NCI-H187 (cell line): ENCODE measurements around the gene SLC30A4.
"Not testable (repeated sequence)": the region's sequence is repeated elsewhere in the genome, so short reads cannot be mapped to it uniquely, and the experiment has no call there.

ENCODE experiments used
- DNase-seq, 2 experiments: peaks; one replicate each; lab custom pipeline; 2025; lab: John Stamatoyannopoulos, UW

The SLC30A4 gene, protein sequence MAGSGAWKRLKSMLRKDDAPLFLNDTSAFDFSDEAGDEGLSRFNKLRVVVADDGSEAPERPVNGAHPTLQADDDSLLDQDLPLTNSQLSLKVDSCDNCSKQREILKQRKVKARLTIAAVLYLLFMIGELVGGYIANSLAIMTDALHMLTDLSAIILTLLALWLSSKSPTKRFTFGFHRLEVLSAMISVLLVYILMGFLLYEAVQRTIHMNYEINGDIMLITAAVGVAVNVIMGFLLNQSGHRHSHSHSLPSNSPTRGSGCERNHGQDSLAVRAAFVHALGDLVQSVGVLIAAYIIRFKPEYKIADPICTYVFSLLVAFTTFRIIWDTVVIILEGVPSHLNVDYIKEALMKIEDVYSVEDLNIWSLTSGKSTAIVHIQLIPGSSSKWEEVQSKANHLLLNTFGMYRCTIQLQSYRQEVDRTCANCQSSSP

DNA sequence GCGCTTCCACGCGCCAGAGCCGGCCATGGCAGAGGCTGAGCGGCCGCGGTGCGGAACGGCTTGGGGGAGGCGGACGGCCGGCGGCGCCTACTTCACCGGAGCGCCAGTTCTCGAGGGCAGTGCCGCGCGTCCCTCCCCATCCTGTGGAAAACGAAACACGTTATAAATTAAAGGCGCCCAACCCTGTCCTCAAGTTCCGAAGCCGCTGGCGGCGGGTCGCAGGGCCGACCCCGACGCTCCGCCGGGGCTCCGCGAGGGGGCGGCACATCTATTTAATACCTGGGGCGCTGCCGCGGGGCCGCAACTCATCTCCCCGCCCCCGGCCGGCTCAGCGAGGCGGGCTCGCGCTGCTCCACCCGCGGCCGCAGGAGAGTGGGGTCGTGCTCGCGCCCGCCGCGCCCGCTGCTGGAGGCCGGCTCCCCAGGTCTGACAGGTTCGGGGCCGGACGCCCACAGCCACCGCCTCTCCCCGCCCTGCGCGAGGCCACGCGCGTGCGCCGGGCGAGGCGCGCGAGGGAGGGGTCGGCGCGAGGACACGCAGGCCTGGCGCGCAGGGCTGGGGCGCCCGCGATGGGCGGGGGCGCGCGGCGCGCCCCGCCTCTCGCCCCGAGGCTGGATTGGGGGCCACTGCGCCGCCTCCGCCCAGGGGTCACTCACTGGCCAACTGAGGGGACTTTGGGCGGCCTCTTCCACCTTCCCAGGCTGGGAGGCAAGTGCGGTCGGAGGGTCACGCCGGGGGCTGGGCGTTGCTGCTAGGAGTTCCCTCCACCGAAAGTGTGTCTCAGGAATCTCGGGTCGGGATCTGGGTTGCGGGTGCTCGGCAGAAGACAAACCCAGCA, at the start of gene SLC30A4:
Gene SLC30A4, minus strand, starts transcription at position 428 of the 838 bp plus-strand sequence. Its CDS starts 401 bp downstream, at position 27.
- no peak for DNase-seq

DNA sequence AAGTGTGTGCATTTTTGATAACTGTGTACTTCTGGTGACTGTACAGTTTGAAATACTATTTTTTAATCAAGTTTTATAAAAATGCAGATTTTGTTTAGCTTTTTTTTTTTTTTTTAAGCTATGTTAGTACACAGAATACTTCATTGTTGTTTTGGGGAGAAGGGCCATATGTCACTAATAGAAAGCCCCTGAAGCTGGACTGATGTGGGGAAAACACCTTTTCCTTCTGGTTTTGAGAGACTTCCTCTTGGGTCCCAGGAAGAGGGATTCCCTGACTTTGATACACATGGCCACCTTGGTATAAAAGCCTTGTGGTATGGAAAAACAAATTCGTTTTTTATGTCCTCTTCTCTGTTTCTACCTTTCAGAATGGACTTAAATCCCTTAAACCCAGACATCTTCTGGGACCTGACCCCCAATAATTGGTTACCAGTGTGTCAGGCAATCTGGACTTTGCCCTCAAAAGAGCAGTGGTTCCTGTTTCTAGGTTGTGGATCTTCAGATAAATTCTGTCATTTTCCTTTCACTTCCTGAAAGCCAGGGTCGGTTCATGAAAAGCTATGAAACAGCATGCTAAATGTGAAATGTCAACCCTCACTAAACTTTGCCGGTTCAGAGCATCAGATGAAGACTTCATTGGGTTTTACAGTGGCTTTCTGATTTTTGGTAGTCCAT, 33.5 kb upstream of the SLC30A4 start:
- no peak for DNase-seq

DNA sequence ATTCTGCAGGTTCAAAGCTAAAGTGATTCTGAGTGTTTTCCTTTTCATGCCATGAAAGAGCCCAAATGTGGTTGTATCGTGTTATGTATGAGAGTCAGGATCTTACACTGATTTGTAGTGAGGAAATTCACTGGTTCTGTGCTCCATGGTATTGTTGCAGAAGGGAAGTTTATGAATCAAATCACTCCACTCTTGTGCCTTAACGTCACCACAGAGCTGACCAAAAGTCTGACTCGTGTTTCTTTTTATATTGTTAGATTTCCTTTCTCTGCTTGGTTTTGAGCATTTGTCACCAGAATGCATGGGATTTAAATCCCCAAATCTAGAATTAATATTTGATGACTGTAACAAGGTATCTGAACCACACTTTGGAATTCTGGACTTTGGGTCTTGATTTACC, 29.1 kb upstream of the SLC30A4 start:
- no peak for DNase-seq

DNA sequence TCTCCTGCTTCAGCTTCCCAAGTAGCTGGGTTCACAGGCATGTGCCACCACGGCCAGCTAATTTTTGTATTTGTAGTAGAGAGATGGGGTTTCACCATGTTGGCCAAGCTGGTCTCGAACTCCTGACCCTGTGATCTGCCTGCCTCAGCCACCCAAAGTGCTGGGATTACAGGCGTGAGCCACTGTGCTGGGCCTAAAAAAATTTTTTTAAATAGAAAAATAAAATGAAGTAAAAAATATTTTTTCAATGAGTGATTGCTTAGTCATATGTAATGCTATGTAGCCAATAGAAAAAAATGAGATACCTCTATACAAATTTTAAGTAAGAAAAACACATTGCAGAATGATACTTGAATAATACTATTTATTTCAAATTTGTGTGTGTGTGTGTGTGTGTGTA, 27.9 kb upstream of the SLC30A4 start:
- DNase-seq, result no peak

DNA sequence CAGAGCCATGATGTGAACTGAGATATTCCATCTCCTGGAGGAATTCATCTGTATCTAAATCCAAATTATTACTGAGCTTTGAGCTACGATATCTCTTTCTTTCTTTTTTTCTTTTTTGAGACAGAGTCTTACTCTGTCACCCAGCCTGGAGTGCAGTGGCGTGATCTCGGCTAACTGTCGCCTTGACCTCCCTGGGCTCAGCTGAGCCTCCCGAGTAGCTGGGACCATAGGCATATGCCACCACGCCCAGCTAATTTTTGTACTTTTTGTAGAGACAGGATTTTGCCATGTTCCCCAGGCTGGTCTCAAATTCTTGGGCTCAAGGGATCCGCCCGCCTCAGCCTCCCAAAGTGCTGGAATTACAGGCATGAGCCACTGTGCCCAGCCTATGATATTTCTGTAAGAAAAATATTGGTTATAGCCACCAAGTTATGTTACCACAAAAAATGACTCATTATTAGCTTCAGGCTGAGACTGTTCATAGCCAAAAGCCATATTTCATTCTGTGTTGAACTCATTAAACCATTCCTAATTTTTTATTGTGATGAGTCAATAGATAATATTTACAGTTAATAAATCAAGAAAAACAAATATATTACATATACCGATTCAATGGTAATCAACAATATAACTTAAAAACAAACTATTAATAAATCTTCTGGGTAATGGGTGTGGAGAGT, 27.1 kb upstream of the SLC30A4 start:
- DNase-seq, result no peak

DNA sequence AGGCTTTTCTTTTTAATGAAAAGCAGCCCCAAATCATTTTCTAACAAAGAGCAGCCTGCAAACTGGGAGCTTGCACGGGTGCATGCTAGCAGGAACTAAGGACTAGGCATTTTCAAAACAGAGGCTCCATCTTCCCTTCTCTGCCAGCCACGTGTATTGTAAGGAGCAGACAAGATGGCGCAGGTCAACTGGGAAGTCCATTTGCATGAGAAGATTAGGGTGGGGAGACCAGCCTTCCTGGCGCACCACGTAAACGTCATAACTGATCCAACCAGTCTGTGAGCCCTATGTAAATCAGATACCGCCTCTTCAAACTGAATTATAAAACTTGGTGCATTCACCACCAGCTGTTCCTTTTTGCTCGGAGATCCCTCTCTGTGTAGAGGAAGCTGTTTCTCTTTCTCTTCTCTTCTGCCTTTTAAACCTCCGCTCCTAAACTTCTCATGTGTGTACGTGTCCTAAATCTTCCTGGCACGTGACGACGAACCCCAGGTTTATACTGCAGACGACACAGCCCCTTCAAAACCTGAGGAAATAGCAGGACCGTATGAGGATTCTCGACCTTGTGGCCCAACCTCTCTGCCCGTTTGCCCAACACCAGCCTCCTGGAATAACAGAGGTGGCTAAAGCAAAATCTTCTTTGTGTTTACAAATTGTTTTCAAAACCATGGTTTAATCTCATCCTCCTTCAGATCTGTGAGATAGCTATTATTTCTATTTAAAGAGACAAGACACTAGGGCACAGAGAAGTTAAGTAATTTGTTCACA, 26.4 kb upstream of the SLC30A4 start:
- no peak for DNase-seq

DNA sequence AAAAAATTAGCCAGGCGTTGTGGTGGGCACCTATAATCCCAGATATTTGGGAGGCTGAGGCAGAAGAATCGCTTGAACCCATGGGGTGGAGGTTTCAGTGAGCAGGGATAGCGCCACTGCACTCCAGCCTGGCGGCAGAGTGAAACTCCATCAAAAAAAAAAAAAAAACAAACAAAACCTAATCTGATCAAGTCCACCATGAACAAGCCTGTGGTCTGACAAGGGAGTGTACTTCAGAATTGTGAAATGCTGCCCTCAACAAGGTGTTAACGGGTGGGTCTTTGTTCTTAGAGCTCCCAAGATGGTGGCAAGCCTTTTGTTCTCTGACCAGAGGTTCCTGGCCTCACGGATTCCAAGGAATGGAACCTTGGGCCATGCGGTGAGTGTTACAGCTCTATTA, 24.2 kb upstream of the SLC30A4 start:
- no peak for DNase-seq

DNA sequence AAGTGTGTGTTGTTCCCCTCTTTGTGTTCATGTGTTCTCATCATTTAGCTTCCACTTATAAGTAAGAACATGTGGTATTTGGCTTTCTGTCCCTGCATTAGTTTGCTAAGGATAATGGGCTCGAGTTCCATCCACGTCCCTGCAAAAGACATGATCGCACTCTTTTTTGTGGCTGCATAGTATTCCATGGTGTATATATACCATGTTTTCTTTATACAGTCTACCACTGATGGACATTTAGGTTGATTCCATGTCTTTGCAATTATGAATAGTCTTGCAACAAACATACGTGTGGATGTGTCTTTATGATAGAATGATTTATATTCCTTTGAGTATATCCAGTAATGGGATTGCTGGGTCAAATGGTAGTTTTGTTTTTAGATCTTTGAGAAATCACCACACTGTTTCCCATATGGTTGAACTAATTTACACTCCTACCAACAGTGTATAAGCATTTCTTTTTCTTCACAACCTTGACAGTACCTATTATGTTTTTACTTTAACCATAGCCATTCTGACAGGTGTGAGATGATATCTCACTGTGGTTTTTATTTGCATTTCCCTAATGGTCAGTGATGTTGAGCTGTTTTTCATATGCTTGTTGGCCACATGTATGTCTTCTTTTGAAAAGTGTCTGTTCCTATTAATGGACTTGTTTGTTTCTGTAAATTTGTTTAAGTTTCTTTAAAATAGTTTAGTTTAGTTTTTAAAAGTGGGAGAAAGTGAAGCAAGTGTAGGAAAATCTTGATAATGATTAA, 21.9 kb upstream of the SLC30A4 start:
- no peak for DNase-seq

DNA sequence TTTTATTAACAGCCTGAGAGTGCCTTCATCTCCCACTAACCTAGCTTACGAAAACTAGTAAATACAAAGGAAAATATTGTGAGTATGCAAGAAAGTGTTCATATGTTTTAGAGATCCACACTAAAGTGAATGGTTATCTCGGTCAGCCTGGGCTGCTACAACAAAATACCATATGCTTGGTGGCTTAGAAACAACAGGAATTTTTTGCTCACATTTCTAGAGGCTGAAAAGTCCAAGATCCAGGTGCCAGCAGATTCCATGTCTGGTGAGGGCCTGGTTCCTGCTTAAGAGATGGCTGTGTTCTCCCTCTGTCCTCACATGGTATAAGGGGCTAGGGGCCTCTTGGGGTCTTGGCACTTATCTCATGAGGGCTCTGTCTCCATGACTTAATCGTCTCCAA, 20.5 kb upstream of the SLC30A4 start:
- DNase-seq, result no peak

DNA sequence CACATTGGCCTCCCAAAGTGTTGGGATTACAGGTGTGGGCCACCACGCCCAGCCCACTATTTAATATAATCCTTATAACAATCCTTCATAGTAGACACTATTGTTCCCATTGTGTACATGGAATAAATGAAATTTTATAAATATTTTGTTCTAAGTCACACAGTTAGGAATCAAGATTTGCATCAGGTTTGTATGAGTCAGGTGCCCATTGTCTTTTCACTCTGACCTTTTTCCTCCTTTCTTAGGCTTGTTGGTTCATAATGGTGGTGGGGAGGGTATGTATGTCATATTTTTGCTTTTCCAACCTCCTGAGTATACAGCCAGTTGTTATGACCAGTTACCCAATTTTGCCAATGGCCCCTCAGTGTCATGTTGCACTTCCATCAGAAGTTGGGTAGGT, 18.0 kb upstream of the SLC30A4 start:
- DNase-seq, result no peak

DNA sequence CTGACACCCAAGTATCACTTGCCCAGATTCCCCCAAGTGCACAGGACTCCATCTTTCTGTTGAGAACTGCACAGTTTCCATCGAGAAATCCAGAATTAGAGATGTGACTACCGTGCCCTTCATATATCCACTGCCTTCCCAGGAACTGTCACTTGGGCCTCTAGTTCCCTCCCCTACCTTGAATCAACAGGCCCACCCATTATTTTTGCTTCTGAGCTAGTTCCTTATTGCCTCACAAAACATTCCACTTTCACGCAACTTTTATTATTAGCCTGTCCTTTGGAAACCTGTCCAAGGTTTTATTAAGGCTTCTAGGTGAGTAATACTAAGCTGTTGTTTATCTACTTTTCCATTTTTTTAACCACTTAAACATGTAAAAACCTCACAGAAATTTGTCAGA, 17.1 kb upstream of the SLC30A4 start:
- DNase-seq, result no peak

DNA sequence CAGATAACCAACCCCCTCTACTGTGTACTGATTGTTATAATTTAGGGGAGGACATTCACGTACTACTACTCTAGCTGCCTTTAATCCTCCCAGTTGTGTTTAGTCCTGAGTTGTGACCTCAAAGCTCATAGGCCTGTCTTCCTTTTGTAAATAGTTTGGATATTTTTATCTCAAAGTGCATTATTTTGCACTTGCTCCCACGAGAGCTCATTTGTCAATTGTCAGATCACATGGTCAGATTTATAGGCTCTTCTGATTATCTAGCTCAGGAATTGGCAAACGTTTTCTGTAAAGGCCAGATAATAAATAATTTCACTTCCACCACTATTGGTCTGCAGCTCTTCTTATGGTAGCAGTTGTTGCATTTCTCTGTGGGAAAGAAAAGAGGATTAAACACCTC, 14.4 kb upstream of the SLC30A4 start:
- no peak for DNase-seq

DNA sequence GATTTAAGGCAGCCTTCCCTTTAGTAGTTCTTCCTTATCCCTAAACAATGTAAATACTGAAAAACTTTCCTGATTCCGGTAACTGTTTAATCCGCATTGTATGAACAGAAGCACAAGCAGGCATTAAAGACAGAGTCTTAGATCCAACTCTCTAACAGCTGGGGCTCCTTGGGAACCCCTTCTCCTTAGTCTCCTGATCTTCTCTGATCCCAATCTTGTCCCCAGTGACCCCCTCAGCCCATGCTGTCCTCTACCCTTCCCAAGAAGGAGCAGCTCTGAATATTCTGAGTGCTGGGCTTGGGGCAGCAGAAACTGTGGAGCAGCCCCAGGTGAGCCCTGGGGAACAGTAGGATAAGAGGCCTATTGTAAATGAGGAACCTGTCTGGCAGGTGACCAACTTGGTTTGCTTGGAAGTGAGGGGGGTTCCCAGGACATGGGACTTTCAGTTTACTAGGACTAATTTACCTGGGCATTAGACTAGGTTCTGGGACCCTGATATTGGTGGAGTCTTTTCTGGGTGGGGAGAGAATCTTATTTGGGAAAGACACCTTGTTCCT, 13.0 kb upstream of the SLC30A4 start:
- DNase-seq, result no peak

DNA sequence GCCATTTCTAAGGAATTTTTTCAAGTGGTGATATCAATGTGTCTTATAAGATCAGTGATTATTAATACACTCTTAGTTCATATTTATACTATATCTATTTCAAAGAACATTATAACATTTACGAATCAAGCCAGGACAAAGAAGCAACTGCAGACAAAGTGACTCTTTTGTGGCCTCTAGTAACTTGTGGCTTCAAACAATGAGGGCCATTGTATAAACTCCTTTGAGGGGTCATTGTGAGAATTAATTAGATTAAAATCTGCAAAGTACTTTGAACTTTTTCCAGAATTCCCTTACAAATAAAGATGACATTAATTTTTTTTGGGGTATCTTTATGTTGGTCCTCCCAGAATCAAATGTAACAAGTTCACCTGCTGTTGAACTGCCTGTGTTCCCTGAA, 12.3 kb upstream of the SLC30A4 start:
- no peak for DNase-seq

DNA sequence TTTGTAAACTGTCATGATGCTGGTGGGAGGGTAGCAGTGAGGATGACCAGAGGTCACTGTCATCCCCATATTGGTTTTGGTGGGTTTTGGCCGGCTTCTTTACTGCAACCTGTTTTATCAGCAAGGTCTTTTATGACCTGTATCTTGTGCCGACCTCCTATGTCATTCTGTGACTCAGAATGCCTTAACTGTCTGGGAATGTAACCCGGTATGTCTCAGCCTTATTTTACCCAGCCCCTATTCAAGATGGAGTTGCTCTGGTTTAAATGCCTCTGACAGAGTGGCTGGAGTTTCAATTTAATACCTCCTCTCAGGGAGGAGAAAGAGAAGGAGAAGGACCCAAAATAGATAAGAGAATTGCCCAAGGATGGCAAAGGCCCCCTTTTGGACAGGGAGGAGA, 10.3 kb upstream of the SLC30A4 start:
- not testable (repeated sequence) for DNase-seq

DNA sequence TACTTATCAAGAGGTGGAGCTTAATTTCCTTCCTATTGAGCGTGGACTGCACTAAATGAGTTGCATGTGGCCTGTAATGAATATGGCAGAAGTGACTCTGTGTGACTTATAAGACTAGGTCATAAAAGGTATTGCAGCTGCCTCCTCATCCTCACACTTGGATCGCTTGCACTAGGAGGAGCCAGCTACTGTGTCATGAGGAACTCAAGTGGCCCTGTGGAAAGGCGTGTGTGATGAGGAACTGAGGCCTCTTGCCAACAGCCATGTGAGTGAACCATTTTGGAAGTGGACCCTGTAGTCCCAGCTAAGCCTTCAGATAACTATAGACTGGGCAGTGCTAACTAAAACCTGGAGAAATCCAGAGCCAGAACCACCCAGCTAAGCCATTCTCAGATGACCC, 7.1 kb upstream of the SLC30A4 start:
- DNase-seq, result no peak

DNA sequence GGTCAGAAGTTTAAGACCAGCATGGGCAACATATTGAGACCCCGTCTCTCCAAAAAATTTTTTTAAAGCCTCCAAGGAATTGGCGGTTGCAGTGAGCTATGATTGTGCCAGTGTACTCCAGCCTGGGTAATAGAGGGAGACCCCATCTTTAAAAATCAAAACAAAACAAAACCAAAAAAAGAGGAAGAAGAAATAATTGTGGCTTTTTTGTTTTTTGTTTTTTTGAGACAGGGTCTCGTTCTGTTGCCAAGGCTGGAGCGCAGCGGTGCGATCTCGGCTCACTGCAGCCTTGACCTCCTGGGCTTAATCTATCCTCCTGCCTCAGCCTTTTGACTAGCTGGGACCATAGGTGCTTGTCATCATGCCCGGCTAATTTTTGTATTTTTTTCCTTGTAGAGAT, 4.5 kb upstream of the SLC30A4 start:
- no peak for DNase-seq

DNA sequence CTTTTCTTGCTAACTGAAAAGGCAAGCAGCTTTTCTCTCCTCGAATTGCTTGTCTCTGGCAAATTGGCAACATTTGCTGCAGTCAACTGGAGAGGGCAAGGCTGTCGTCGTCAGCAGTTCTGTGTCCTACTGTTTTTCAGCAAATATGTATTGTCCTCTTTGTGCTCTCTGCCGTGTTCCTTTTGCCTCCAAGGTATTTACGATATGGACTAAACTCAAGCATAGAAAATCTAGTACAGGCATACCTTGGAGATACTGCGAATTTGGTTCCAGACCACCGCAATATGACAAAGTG, 558 bp upstream of the SLC30A4 start:
- DNase-seq, result no peak

DNA sequence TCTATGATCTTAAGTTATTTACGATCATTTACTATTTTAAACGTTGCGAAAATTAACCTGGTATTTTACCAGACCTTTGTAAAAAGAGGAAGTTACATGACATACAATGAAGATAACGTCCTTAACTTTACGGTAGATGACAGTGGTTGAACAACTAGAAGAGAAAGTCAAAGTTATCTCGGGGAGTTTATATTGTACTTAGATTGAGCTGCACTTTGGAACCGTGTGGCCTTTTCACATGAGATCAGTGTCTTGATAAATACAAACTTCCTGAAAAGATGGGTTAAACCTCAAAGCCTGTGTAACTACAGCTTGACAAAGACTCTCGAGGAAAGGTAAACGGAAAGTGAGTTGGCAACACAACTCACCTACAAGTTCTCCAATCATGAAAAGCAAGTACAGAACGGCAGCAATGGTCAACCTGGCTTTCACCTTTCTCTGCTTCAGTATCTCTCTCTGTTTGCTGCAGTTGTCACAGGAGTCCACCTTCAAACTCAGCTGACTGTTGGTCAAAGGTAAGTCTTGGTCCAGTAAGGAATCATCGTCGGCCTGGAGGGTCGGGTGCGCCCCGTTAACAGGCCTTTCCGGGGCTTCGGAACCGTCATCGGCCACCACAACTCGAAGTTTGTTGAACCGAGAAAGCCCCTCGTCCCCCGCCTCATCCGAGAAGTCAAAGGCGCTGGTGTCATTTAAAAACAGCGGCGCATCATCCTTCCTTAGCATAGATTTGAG, 793 bp downstream of the SLC30A4 start:
- no peak for DNase-seq

DNA sequence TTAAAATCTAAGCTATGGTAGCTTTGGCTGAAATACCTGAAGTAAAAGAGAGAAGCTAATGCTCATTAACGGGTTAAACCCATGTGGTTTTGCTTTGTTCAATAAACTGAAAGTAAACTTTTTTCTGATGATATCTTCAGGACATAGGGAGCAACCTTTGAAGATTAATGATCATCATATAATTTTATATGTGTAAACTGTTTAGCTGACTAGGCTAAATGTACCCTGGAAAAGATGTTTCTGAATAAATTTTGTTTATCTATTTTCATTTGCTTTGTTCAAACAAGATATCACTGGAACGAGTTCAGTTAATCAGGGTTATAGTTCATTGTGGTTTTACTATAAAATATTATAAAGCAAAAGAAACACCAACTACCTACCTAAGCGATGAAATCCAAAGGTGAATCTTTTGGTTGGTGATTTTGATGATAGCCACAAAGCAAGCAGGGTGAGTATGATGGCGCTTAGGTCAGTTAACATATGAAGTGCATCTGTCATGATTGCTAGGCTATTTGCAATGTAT, 11.7 kb downstream of the SLC30A4 start:
- DNase-seq, result no peak
